A549 (cell line): ENCODE results near the gene CHST15.

Experiments
- EP300 ChIP-seq, 2 experiments: fragments of >200 bp; sonication (Bioruptor Twin); formaldehyde crosslinking; IDR thresholded peaks; 2 replicates in 1 of 2; 3 replicates in 1 of 2; pipeline ENCODE4 v1.6.1; 2016 to 2017
- ESRRA ChIP-seq: fragments of 150-350 bp; IDR thresholded peaks from 2 replicates; pipeline ENCODE4 v1.6.1; 2014; ENCODE audit warnings: mild to moderate bottlenecking, low read length, borderline replicate concordance
- KDM1A ChIP-seq: fragments of 200-600 bp; sonication (generic); IDR thresholded peaks from 2 replicates; pipeline ENCODE4 v1.6.1; 2016; ENCODE audit warnings: low read depth, mild to moderate bottlenecking
- MAX ChIP-seq: IDR thresholded peaks from 2 replicates; pipeline ENCODE4 v1.6.1; 2012
- POLR2A ChIP-seq: IDR thresholded peaks from 2 replicates; pipeline ENCODE4 v1.6.1; 2012; ENCODE audit warnings: mild to moderate bottlenecking, low read length
- RAD21 ChIP-seq, 2 experiments: fragments of >200 bp in 1 of 2; sonication (Bioruptor Twin) in 1 of 2; formaldehyde crosslinking in 1 of 2; IDR thresholded peaks in 1 of 2; conservative IDR thresholded peaks in 1 of 2; 2 replicates in 1 of 2; 3 replicates in 1 of 2; pipeline ENCODE4 v1.6.1; 2012 to 2018; ENCODE audit warnings: inconsistent platforms in 1 of 2
- REST ChIP-seq: fragments of 200-600 bp; sonication (generic); IDR thresholded peaks from 2 replicates; pipeline ENCODE4 v1.6.1; 2016; ENCODE audit warnings: antibody characterized with exemption, mild to moderate bottlenecking, moderate library complexity
- RNF2 ChIP-seq: fragments of 200-600 bp; sonication (generic); IDR thresholded peaks from 2 replicates; pipeline ENCODE4 v1.6.1; 2016; ENCODE audit warnings: low read depth, mild to moderate bottlenecking, antibody characterized with exemption, moderate library complexity, borderline replicate concordance
- SREBF2 ChIP-seq: fragments of 450-650 bp; IDR thresholded peaks from 2 replicates; pipeline ENCODE4 v1.6.1; 2014; ENCODE audit warnings: mild to moderate bottlenecking, moderate library complexity
- USF2 ChIP-seq: fragments of 450-650 bp; IDR thresholded peaks from 2 replicates; pipeline ENCODE4 v1.6.1; 2014; ENCODE audit warnings: antibody characterized with exemption
- ZNF302 ChIP-seq: fragments of 250-450 bp; sonication (Bioruptor Pico); IDR thresholded peaks from 2 replicates; pipeline ENCODE4 v1.9.0; 2021; ENCODE audit warnings: inconsistent platforms, mild to moderate bottlenecking, moderate library complexity
- TF ChIP-seq, protein P1 (sequence below): fragments of >200 bp; sonication (Bioruptor Twin); formaldehyde crosslinking; IDR thresholded peaks from 3 replicates; pipeline ENCODE4 v1.5.1; 2016

DNA sequence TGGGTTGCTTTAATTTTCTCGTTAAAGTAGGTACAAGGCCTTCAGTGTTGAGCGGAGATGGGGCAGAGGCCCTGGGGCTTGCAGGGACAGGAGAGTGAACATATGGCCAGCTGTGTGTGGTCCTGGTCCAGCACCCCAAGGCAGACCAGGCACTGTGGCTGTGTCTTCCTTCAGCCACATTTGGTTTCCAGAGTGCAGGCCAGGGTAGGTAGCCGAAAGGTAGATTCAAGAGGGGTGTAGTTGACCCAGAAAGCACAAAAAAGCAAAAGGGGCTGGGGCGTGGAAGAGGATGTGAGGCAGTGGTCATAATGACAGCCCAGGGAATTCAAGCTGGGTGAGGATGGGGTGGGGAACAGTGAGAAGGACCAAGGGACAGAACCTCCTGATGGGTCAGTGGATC lies 21.3 kb upstream of the CHST15 start:
- no peak for TF ChIP-seq REST
- no peak for TF ChIP-seq SREBF2
- TF ChIP-seq, protein P1, sequence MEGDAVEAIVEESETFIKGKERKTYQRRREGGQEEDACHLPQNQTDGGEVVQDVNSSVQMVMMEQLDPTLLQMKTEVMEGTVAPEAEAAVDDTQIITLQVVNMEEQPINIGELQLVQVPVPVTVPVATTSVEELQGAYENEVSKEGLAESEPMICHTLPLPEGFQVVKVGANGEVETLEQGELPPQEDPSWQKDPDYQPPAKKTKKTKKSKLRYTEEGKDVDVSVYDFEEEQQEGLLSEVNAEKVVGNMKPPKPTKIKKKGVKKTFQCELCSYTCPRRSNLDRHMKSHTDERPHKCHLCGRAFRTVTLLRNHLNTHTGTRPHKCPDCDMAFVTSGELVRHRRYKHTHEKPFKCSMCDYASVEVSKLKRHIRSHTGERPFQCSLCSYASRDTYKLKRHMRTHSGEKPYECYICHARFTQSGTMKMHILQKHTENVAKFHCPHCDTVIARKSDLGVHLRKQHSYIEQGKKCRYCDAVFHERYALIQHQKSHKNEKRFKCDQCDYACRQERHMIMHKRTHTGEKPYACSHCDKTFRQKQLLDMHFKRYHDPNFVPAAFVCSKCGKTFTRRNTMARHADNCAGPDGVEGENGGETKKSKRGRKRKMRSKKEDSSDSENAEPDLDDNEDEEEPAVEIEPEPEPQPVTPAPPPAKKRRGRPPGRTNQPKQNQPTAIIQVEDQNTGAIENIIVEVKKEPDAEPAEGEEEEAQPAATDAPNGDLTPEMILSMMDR, result no peak
- no peak for TF ChIP-seq POLR2A
- no peak for TF ChIP-seq RAD21 (conservative IDR thresholded peaks at IDR 0.05 in 1 of 2, IDR thresholded peaks at IDR 0.05 in 1 of 2)
- TF ChIP-seq MAX, result no peak
- no peak for TF ChIP-seq KDM1A
- no peak for TF ChIP-seq ESRRA
- TF ChIP-seq USF2, result no peak
- no peak for TF ChIP-seq EP300 (IDR thresholded peaks at IDR 0.05)
- no peak for TF ChIP-seq RNF2
- TF ChIP-seq ZNF302 (CRISPR knock-in tag), result no peak
